GM19099 (cell line): ENCODE data around the gene TMEM107.
A peak's percentile ranks its signal among the peaks of the same experiment; 100 is the strongest.

Experiments used
- POLR2A ChIP-seq: IDR thresholded peaks from 3 replicates; pipeline ENCODE4 v1.6.1; 2011; ENCODE audit warnings: low read depth; ENCODE audit not compliant: insufficient read length; ENCODE audit errors: extremely low read depth

TMEM107 gene

DNA sequence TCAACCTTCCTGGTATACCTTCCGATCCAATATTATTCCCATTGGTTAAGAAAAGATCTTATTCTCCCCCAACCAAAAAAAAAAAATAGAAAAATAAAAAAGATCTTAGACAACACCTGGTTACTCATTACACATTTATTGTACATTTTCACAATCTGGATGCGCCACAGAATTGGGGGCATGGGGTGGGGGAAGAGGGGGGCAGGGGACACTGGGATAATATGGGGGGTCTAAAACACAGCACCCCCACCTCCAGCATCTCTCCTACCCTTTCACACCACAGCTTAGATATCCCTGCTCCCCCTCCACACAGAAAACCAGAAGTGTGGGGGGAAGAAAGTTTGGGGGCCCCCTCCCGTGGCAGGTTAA lies 17.2 kb downstream of the TMEM107 start:
- no peak for TF ChIP-seq POLR2A

DNA sequence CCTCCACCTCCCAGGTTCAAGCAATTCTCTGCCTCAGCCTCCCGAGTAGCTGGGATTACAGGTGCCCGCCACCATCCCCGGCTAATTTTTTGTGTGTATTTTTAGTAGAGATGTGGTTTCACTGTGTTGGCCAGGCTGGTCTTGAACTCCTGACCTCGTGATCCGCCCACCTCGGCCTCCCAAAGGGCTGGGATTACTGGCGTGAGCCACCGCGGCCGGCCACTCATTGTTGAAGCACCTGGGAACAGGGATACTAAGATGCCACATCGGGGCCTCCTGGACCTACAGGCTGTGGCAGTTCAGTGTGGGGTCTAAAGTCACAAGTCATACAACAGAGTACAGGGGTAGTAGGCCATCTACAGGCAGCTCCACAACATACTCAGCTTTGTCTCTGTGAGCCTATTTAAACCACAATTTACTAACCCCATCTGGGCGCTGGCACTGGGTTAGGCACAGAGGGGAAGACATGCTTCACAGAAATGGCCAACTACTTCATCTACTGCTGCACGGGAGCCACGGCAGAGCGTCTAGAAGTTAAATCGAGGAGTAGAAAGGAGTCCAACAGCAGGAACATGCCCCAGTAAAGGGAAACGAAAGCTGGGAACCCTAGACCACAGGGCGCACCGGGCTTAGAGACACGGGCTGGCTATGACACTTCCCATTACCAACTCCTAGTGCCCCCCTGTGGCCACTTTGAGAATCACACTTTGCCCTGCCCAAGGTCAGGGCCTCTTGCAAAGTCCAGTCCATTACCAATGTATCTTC lies 17.7 kb downstream of the TMEM107 start:
- TF ChIP-seq POLR2A, result no peak

GRCh38 chr17:8156246-8156992 lies 19.8 kb downstream of the TMEM107 start:
- peak; percentile 72 for TF ChIP-seq POLR2A

DNA sequence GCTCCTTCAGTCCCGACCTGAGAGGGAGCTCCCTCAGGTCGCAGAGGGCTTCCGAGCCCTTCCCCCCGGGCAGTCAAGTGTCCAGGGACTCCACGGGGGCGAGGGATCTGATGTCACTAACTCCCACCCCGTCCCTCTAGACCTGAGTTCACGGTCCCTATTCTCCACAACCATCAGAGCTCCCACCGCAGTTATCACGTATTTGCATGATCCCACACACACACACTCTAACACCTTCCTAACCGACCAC lies 20.3 kb downstream of the TMEM107 start:
- TF ChIP-seq POLR2A, result no peak

- no peak for TF ChIP-seq POLR2A
These were observed 20.8 kb downstream of the TMEM107 start for GRCh38 chr17:8155231-8155995.

- no peak for TF ChIP-seq POLR2A
These were observed 21.5 kb downstream of the TMEM107 start for GRCh38 chr17:8154608-8155155.

GRCh38 chr17:8153957-8154607 lies 22.1 kb downstream of the TMEM107 start:
- TF ChIP-seq POLR2A, result no peak

DNA sequence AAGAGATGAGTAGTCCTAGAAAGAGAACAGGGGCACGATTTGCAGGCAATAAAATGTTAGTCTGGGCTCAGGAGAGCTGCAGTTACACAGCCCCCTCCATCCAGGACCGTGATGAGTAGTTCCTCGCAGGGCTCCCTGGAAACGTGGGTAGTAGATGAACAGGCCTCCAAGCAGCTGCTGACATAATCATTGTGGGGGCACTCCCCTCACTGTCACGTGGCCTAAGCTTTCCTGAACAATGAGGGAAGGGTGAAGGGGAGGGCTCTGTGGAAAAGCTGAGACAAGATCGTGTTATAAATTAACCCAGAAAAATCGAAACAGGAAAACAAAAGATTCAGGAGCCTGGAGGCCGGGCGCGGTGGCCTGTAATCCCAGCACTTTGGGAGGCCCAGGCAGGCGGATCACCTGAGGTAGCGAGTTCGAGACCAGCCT lies 22.6 kb downstream of the TMEM107 start:
- TF ChIP-seq POLR2A, result no peak

GRCh38 chr17:8153031-8153451 lies 23.1 kb downstream of the TMEM107 start:
- TF ChIP-seq POLR2A, result no peak

DNA sequence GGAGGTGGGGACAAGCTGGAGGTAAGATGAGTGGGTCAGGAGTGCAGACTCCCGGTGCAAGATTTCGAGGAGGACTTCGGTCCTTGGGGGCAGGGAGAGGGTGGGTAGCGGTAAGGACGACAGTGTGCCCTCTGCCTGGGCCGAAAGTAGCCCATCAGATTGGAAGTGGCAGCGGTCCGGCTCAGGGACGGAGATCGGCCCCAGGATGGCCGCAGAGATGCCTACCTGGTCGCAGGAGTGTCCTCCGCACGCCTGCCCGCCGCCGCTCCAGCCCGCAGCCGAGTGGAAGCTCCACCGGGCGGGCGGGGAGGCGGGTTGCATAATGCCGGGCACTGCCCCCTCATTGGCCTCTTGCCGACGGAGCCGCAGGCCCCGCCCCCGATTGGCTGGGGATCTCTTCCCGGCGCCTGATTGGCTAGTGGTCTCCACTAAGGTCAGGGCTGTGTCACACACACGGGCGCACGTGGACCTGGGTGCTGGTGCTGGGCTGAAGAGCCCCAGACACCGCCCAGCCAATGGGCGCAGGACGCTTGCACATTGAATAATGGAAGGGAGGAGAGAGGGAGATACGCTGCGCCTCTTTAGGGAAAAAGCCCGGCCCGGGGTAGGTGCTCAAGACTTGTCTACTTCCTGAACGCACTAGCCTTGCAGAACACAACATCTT lies 23.9 kb downstream of the TMEM107 start, which contains the start of gene PER1:
PER1 (minus strand) TSS at position 293 of the 664 bp plus-strand sequence. CDS start 1,698 bp downstream, outside the sequence.
- peak; percentile 73 for TF ChIP-seq POLR2A

GRCh38 chr17:8151641-8152111 lies 24.5 kb downstream of the TMEM107 start:
- no peak for TF ChIP-seq POLR2A

DNA sequence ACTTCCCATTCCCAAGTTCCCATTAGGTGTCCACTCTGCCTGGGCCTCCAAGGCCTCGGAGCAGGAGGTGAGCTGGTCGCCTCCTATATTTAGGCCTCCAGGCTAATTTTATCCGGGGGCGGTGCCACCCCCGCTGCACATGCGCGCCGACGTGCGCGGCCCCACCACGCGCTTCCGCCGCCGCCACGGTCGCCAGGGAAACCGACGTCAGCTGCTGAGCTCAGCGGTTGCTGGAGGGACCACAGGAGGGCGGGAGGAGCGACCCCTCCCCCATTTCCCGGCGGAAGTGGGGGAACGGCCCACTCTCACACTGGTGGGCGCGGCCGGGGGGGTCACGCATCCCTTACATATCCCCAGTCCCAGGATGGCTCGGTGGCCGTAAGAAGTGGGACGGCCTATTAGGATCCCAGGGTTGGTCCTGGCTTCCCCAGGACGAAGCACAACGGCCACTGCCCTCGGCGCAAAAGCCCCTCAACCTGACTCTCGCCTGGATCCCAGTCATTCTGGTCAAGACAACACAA lies 25.0 kb downstream of the TMEM107 start:
- TF ChIP-seq POLR2A, result no peak

DNA sequence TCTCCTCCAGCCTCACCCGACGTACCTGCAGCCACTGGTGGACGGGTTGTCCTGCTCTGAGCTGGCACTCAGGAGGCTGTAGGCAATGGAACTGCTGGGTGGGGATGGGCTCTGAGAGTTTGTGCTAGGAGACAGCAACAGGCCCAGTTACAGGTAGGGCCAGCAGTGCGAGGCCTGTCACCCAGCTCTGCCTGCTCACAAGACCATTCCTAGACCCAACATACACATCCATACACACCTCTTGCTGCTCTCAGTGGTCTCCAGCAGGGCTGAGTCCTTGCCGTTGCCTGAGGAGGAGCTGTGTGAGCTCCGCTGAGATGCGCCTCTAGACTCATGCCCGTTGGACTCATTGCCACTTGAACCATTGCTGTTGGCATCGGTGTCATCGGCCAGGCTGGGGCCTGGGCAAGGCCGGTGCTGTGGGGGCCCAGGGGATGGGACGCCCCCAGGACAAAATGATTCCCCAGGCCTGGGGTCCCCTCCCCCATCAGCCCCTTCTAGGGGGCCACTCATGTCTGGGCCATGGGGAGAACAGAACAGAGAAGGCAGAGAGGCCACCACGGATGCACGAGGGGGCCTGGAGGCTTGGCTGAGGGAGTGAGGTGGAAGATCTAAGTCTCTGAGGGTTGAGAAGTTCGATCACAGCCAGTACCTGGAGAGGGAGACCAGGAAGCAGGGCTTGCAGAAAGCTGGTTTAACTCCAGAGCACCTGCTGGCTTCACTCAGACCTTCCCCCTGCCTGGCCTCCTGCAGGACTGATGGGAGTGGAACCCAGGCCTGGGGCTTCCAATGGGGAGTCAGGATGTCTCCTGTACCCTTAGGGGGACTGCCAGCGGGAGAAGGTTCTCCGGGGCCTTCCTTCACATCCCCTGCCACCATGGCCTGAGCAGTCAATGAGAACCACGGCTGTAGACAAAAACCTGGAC lies 25.7 kb downstream of the TMEM107 start:
- TF ChIP-seq POLR2A, result no peak
